B cell (primary cell): ENCODE data around the gene AEN. TPM values are rescaled to one million over a fixed set of nuclear protein-coding genes. Genes with fewer than 3 reads are reported as not detected.
A peak's percentile ranks its signal among the peaks of the same experiment; 100 is the strongest.

Source experiments
- ATAC-seq: fragments of 200-7000 bp; cut with Tn5 transposase; one replicate; pipeline ENCODE4 v1.10.0; 2021; ENCODE audit warnings: low read depth, mild to moderate bottlenecking, moderate number of reproducible peaks, moderate library complexity
- CTCF ChIA-PET: fragments of 350-600 bp; sonication (Branson Sonifier 250); formaldehyde crosslinking; loops from one replicate; lab custom pipeline; 2021; ENCODE audit warnings: antibody characterized with exemption, inconsistent platforms; lab: Charles Lee
- POLR2A ChIA-PET: fragments of 350-600 bp; sonication (Branson Sonifier 250); formaldehyde crosslinking; loops from one replicate; lab custom pipeline; 2021; ENCODE audit warnings: antibody characterized with exemption; lab: Charles Lee
- DNase-seq: peaks from one replicate; pipeline ENCODE4 v3.0.0; 2013
- H2AFZ ChIP-seq: 2 replicates; pipeline ENCODE4 v1.6.1; 2012; ENCODE audit warnings: mild to moderate bottlenecking, low read depth, low read length; ENCODE audit not compliant: insufficient read depth, poor library complexity, severe bottlenecking
- H3K27ac ChIP-seq, 2 donors: 1 replicate in 1 of 2; 2 replicates in 1 of 2; pipeline ENCODE4 v1.5.1; 2012 to 2013; ENCODE audit warnings: low read length in 2 of 2, mild to moderate bottlenecking in 2 of 2, moderate library complexity in 1 of 2
- H3K27me3 ChIP-seq, 4 experiments: fragments of 200-600 bp in 1 of 4; sonication (generic) in 1 of 4; replicated peaks in 1 of 4; 1 replicate in 2 of 4; 2 replicates in 2 of 4; pipeline versions ENCODE4 v1.6.1 to v1.7.0; 2013 to 2016; ENCODE audit warnings: low read length in 3 of 4, mild to moderate bottlenecking in 2 of 4, mixed read lengths in 1 of 4, moderate library complexity in 1 of 4; ENCODE audit not compliant: insufficient read depth in 4 of 4, control insufficient read depth in 3 of 4; ENCODE audit errors: control extremely low read depth in 1 of 4
- H3K36me3 ChIP-seq, 2 experiments: replicated peaks in 1 of 2; 1 replicate in 1 of 2; 2 replicates in 1 of 2; pipeline versions ENCODE4 v1.6.1 to v1.7.1; 2013; ENCODE audit warnings: low read length in 1 of 2; ENCODE audit not compliant: insufficient read depth in 2 of 2, control insufficient read depth in 1 of 2; ENCODE audit errors: control extremely low read depth in 1 of 2, extremely low read depth in 1 of 2
- H3K4me1 ChIP-seq, 2 donors: fragments of 200-600 bp in 1 of 2; sonication (generic) in 1 of 2; 1 replicate in 1 of 2; 2 replicates in 1 of 2; pipeline versions ENCODE4 v1.5.1 to v1.6.1; 2013 to 2017; ENCODE audit warnings: low read length in 2 of 2; ENCODE audit not compliant: control insufficient read depth in 2 of 2, insufficient read depth in 2 of 2
- H3K4me2 ChIP-seq: replicated peaks from 2 replicates; pipeline ENCODE3; 2012; ENCODE audit warnings: mild to moderate bottlenecking, low read depth, low read length; ENCODE audit not compliant: poor library complexity, severe bottlenecking
- H3K4me3 ChIP-seq, 5 experiments: fragments of 200-600 bp in 1 of 5; sonication (generic) in 1 of 5; 1 replicate in 3 of 5; 2 replicates in 2 of 5; pipeline versions ENCODE4 v1.5.1 to v1.7.0; 2011 to 2016; ENCODE audit warnings: low read length in 4 of 5, mild to moderate bottlenecking in 4 of 5, low read depth in 2 of 5, control low read depth in 1 of 5, moderate library complexity in 1 of 5; ENCODE audit not compliant: insufficient read depth in 1 of 5; ENCODE audit errors: control extremely low read depth in 1 of 5, extremely low read depth in 1 of 5
- H3K79me2 ChIP-seq: fragments of 200-600 bp; sonication (generic); one replicate; pipeline ENCODE4 v1.6.0; 2016; ENCODE audit warnings: low read length; ENCODE audit not compliant: control insufficient read depth, insufficient read depth
- H3K9ac ChIP-seq: fragments of 200-600 bp; sonication (generic); 2 replicates; pipeline ENCODE4 v1.6.1; 2017; ENCODE audit warnings: mild to moderate bottlenecking, low read length, moderate library complexity
- H3K9me3 ChIP-seq, 3 donors: one replicate each; pipeline versions ENCODE4 v1.6.1 to v1.7.1; 2013; ENCODE audit warnings: low read length in 2 of 3; ENCODE audit not compliant: control insufficient read depth in 2 of 3, insufficient read depth in 1 of 3; ENCODE audit errors: control extremely low read depth in 1 of 3
- H4K20me1 ChIP-seq: 2 replicates; pipeline ENCODE4 v1.6.0; 2012; ENCODE audit warnings: mild to moderate bottlenecking, low read length; ENCODE audit not compliant: insufficient read depth, control insufficient read depth, poor library complexity, severe bottlenecking
- H3K27ac Mint-ChIP-seq: one replicate; pipeline ENCODE4 v1.8.0; 2021; ENCODE audit warnings: mixed read lengths
- H3K27me3 Mint-ChIP-seq: one replicate; pipeline ENCODE4 v1.8.0; 2021; ENCODE audit warnings: mixed read lengths
- H3K4me1 Mint-ChIP-seq: one replicate; pipeline ENCODE4 v1.8.0; 2021; ENCODE audit warnings: mixed read lengths
- H3K4me3 Mint-ChIP-seq: one replicate; pipeline ENCODE4 v1.8.0; 2021; ENCODE audit warnings: mixed read lengths
- H3K9me3 Mint-ChIP-seq: one replicate; pipeline ENCODE4 v1.8.0; 2022; ENCODE audit warnings: mixed read lengths; ENCODE audit not compliant: insufficient read depth
- CTCF ChIP-seq: fragments of 200-600 bp; IDR thresholded peaks from one replicate; pipeline ENCODE4 v1.8.0; 2022; ENCODE audit warnings: antibody characterized with exemption, mild to moderate bottlenecking
- EZH2 ChIP-seq: IDR thresholded peaks from 2 replicates; pipeline ENCODE4 v1.6.1; 2012; ENCODE audit warnings: borderline replicate concordance, low read depth, mild to moderate bottlenecking, moderate library complexity, low read length; ENCODE audit not compliant: insufficient read depth, poor library complexity, severe bottlenecking
- WGBS: methylation state at CpG from one replicate; pipeline ENCODE4 v1.1.5; 2013; ENCODE audit warnings: missing lambda C conversion rate; ENCODE audit not compliant: insufficient coverage; 5-methylcytosine and 5-hydroxymethylcytosine counted together
- intact Hi-C: fragments of 100-400 bp; cut with micrococcal nuclease; formaldehyde crosslinking; loops from one replicate; pipeline ENCODE4 v1.10.0; 2022
- polyA plus RNA-seq: library from polyadenylated mRNA; depleted of rRNA; stranded (reverse); fragments of >200 nt; gene quantifications from 2 replicates; pipeline ENCODE4 v1.2.3, GENCODE V29; 2012
- total RNA-seq, 2 donors: library from RNA; stranded (reverse); fragments of 120-200 nt in 1 of 2; gene quantifications; 1 replicate in 1 of 2; 2 replicates in 1 of 2; pipeline versions ENCODE4 v1.2.3 to v1.2.4, GENCODE V29; 2013 to 2022

Gene AEN
- total and polyA plus RNA-seq, 2 donors (not counting 1 experiment from before 2014, with no cell fraction given), result 18.5 to 42.9 TPM

DNA sequence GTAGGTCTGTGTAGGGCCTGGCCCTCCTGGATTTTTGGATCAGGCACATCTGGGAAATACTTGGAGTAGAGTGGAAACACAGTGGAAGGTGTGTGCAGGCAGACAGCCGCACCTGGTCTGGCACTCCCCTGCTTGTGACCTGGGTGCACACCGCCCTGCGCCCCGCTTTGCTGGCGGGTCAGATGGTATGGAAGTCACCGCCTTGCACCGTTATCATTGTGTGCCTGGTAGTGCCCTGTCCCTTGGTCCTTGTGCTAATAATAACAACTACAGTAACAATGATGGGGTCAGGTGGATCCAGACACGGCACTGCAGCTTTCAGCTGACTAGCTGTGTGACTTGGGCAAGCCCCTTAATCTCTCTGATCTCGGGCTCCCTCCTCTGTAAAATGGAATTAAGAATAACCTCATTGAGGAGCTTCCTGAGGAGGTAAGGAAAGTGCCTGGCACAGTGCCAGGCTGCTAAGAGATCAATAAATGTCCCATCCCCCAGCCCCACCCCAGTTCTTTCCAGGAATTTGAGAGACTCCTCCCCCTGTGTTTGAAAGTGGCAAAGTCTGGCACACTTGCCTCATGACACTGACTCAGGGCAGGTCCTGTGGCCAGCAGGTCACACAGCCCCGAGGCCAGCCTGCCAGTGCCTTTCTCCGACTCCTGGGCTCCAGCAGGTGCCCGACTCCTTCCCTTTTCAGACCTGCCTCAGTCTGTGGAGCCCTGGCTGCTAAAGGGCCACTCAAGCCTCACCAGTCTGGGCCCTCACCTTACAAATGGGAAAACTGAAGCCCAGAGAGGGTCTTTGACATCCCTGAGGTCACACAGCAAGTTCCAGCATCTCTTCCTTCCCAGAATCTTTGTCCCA is 27.4 kb downstream of the AEN start:
- no peak for TF ChIP-seq CTCF
- TF ChIP-seq EZH2, result no peak
- Histone ChIP-seq H3K9me3 (no peaks in the 10 kb centered on the region), H3K36me3 (peaks cover 0 to 62% of the 10 kb centered on the region in 2 experiments), H3K79me2 (peaks cover 69% of the 10 kb centered on the region), H3K4me1 (peaks cover 83 to 90% of the 10 kb centered on the region in 2 donors), H3K9ac (peak overlapping the region; percentile 38), H4K20me1 (peaks cover 9% of the 10 kb centered on the region), H3K27ac (peak overlapping the region; percentile 76 to 91), H3K4me3 (no peak overlapping the region), H2AFZ (no peak overlapping the region), H3K27me3 (no peaks in the 10 kb centered on the region), H3K4me2 (peak overlapping the region; percentile 73)
- Mint-ChIP-seq H3K4me3 (peak overlapping the region; percentile 72), H3K27me3 (no peaks in the 10 kb centered on the region), H3K27ac (peak overlapping the region; percentile 96), H3K4me1 (peaks cover 87% of the 10 kb centered on the region), H3K9me3 (no peaks in the 10 kb centered on the region)
- DNase-seq, result no peak
- 91% methylated on average over 10 of the region's 12 CpGs for WGBS
- ChIA-PET CTCF (interaction anchor here (0.8 to 2.3 kb wide), 7 partner anchors 8 to 27 kb away, joined by 3 to 15 read pairs (median 7); partner anchors contain the start of gene ISG20), POLR2A (interaction anchor here (1.2 to 2.3 kb wide), 2 partner anchors 7 to 8 kb away, joined by 3 to 5 read pairs; no protein-coding TSS in a partner anchor)
- ATAC-seq, result no peak
- intact Hi-C loops, result no loop called here
